BJ (cell line): ENCODE results near the gene F13A1. TPM values are rescaled to one million over a fixed set of nuclear protein-coding genes. Genes with fewer than 3 reads are reported as not detected.
A peak's percentile ranks its signal among the peaks of the same experiment; 100 is the strongest.

Experiments
- CTCF ChIA-PET: fragments of 350-600 bp; formaldehyde crosslinking; extraction: SDS; loops from one replicate; lab custom pipeline; 2021; ENCODE audit warnings: antibody characterized with exemption, inconsistent platforms; lab: Yijun Ruan, JAX
- POLR2A ChIA-PET: fragments of 300-600 bp; sonication (Branson Sonifier 250); formaldehyde crosslinking; extraction: SDS; loops from one replicate; lab custom pipeline; 2021; ENCODE audit warnings: antibody characterized with exemption; lab: Charles Lee
- DNase-seq: peaks from one replicate; pipeline ENCODE4 v3.0.0-alpha.2; 2011; ENCODE audit warnings: low read depth
- H3K27me3 ChIP-seq: 2 replicates; pipeline ENCODE4 v1.6.0; 2011; ENCODE audit warnings: low read length; ENCODE audit not compliant: control insufficient read depth, insufficient read depth
- H3K36me3 ChIP-seq: 2 replicates; pipeline ENCODE4 v1.5.1; 2011; ENCODE audit warnings: low read length; ENCODE audit not compliant: control insufficient read depth, insufficient read depth
- H3K4me3 ChIP-seq: 2 replicates; pipeline ENCODE4 v1.5.1; 2011; ENCODE audit warnings: low read depth, mild to moderate bottlenecking, control low read depth, low read length
- polyA plus RNA-seq: library from polyadenylated mRNA; depleted of rRNA; stranded (reverse); fragments of >200 nt; gene quantifications from 2 replicates; pipeline ENCODE4 v1.2.3, GENCODE V29; 2011
- TF ChIP-seq, protein P1 (sequence below): IDR thresholded peaks from 2 replicates; pipeline ENCODE4 v1.5.1; 2011; ENCODE audit warnings: low read depth, mild to moderate bottlenecking, control low read depth, inconsistent platforms, low read length, moderate library complexity; ENCODE audit not compliant: insufficient read depth

F13A1 gene
- polyA plus RNA-seq, 1 experiment: not detected

DNA sequence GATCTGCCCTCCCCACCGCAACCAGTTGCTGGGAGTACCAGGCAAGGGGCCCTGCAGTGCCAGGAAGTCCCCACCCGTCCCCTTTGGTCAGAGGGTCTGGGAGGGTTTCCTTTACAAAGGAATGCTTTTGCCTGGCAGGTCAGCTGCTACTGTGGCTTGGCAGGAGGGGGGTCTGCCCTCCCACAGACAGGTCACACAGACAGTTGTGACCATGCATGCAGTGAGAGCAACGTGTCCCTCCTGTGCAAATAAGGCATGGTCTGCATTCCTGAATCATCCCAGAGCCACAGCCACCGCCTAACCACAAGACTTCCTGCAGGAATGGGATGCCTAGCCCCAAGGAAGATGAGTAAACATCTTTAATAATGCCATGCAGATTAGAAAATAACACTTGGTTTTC lies 439 bp upstream of the F13A1 start:
- TF ChIP-seq, protein P1, sequence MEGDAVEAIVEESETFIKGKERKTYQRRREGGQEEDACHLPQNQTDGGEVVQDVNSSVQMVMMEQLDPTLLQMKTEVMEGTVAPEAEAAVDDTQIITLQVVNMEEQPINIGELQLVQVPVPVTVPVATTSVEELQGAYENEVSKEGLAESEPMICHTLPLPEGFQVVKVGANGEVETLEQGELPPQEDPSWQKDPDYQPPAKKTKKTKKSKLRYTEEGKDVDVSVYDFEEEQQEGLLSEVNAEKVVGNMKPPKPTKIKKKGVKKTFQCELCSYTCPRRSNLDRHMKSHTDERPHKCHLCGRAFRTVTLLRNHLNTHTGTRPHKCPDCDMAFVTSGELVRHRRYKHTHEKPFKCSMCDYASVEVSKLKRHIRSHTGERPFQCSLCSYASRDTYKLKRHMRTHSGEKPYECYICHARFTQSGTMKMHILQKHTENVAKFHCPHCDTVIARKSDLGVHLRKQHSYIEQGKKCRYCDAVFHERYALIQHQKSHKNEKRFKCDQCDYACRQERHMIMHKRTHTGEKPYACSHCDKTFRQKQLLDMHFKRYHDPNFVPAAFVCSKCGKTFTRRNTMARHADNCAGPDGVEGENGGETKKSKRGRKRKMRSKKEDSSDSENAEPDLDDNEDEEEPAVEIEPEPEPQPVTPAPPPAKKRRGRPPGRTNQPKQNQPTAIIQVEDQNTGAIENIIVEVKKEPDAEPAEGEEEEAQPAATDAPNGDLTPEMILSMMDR: no peak
- ChIA-PET POLR2A (no interaction called here), CTCF (no interaction called here)
- Histone ChIP-seq H3K36me3 (no peaks in the 10 kb centered on the region), H3K27me3 (no peaks in the 10 kb centered on the region), H3K4me3 (no peak overlapping the region)
- DNase-seq: no peak

DNA sequence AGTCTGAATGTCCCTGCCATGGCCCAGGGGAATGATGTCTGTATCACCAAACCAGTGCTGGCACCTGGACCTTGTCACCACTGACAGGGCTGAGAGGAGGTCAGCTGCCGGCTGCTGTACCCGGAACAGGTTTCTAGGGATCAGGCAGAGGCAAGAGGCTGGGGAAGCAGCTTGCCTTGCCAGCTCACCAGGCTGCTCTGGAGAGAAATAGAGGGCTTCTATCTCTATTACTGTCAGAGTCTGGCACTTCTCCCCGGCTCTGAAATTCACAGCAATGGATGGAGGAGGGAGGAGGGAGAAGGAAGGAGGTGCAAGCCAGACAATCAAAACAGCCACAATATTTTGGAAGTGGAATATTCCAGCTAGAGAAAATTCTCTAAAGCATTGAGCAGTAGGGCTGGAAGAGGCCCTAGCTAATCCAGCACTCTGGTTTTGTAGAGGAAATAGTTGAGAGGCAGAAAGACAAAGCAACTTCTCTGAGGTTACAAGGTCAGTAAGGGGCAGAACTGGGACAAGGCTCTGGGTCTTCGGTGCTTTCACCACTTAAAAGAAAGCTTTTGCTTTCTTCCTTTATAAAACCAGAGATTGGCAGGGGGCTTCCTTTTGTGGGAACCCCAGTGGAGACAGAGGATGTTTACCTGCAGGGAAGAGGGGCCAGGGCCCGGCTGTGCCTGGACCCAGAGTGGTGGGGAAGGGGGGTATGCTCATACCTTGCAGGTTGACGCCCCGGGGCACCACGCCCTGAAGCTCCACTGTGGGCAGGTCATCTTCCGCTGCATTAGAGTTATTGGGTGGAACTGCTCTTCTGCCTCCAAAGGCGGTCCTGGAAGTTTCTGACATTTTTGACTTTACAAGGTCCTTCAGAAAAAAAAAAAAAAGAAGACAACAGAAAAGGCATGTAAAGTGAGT lies 2.4 kb downstream of the F13A1 start:
- Histone ChIP-seq H3K4me3 (no peak overlapping the region), H3K27me3 (no peaks in the 10 kb centered on the region), H3K36me3 (no peaks in the 10 kb centered on the region)
- DNase-seq: no peak
- POLR2A ChIA-PET: no interaction called here
- CTCF ChIA-PET: no interaction called here
- TF ChIP-seq, protein P1: no peak

DNA sequence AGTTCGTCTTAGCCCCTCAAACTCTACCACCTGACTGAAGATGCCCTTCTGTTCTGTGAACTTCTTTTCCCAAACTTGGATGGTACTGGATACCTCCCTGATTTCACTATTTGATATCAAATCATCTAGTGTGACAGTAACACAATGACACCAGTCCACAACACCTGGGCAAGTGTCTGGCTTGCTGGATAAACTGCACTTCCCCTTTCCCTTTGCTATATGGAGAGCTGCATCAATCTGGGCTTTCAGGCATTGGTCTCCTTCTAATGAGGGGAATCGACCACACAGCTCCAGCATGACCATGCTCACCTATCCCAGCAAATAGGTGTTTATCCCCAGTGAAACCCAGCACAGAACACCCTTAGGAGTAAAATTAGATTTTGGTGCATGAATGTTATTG lies 3.1 kb downstream of the F13A1 start:
- POLR2A ChIA-PET: no interaction called here

DNA sequence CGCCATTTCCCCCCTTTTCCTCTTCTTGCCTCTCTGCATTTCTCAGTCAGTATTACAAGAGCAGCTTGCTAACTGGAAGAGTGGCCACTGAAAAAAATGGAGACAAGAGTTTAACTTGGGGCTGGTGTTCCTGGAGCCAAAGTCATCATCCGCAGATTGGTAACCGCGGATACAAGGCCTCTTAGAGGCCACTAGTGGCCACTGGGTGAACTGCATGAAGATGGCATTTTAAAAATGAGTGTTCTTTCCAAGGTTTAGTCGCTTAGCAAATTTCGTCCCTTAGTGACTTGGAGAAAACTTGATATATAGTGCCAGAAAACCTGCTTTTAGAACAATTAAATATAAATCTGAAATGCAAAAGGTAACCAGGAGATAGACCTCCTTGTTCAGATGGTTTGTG lies 4.8 kb downstream of the F13A1 start:
- Histone ChIP-seq H3K27me3 (no peaks in the 10 kb centered on the region), H3K4me3 (no peak overlapping the region), H3K36me3 (no peaks in the 10 kb centered on the region)
- POLR2A ChIA-PET: no interaction called here
- CTCF ChIA-PET: no interaction called here
- TF ChIP-seq, protein P1: peak; percentile 70
- no peak for DNase-seq

More for the DNA sequence above, 3.1 kb downstream of the F13A1 start:
- TF ChIP-seq, protein P1: no peak
- Histone ChIP-seq H3K36me3 (no peaks in the 10 kb centered on the region), H3K27me3 (no peaks in the 10 kb centered on the region), H3K4me3 (no peak overlapping the region)
- CTCF ChIA-PET: no interaction called here
- DNase-seq: no peak

DNA sequence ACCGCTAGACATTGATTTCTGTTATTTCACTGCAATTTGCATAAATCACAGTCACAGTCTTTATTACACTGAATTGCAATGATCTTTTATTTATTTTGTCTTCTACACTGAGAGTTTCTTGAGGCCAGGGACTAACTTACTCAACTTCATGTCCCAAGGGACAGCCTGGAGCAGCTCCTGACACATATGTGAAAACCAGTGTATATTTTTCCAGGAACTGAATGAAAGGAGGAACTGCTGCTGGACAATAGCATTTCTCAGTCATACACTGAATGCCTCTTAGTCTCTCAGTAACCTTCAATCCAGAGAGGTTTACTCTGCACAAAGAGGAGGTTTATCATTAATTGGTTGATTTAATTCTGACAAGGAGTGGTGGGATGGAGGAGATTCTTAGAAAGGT lies 5.9 kb downstream of the F13A1 start:
- no peak for DNase-seq
- POLR2A ChIA-PET: no interaction called here
- CTCF ChIA-PET: no interaction called here
- H3K4me3 ChIP-seq: no peak overlapping the region
- H3K27me3 ChIP-seq: no peaks in the 10 kb centered on the region
- TF ChIP-seq, protein P1: no peak
- H3K36me3 ChIP-seq: no peaks in the 10 kb centered on the region
